HG03565 (cell line): ENCODE data around the gene MRPS24.
A peak's percentile ranks its signal among the peaks of the same experiment; 100 is the strongest.
"Not testable (repeated sequence)": the region's sequence is repeated elsewhere in the genome, so short reads cannot be mapped to it uniquely, and the experiment has no call there.

Experiments used
- ATAC-seq: cut with Tn5 transposase; IDR thresholded peaks from one replicate; pipeline ENCODE4 v1.9.1; 2021; ENCODE audit warnings: mild to moderate bottlenecking, moderate library complexity; ENCODE audit not compliant: unreplicated experiment

The MRPS24 gene

GRCh38 chr7:43843296-43843695 lies 26.0 kb downstream of the MRPS24 start:
- ATAC-seq: no peak

DNA sequence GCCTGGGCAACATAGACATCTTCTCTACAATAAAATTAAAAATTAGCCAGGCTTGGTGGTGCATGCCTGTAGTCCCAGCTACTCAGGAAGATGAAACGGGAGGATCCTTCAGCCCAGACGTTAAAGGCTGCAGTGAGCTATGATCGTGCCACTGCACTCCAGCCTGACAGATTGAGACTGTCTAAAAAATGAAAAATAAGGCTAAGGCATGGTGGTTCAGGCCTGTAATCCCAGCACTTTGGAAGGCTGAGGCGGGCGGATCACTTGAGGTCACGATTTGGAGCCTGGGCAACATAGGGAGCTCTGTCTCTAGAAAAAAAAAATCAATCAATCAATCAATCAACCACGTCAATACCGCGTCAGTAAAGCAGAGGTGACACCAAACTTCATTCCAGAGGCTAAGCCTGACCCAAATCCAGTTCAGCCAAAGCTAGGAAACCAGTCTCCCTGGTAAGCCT lies 31.1 kb downstream of the MRPS24 start:
- no peak for ATAC-seq

GRCh38 chr7:43834463-43835251 lies 34.7 kb downstream of the MRPS24 start:
- peak; percentile 36 for ATAC-seq

DNA sequence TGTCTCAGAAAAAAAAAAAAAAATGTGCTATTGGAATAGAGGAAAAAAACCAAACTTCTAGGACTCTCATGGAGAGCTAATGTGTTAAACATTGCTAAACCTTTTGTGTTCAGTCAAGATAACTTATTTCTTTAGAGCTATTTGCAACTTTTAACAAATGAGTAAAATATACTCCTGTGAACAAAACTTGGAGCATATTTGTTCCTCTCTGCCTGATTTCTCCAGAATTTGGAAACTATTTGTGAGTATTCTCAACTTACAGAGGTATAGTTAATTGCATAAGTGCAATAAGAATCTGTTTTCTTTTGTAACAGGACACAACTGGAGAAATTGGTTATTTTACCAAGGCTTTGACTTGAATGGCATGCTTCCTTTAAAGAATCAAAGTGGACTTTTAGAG lies 38.4 kb downstream of the MRPS24 start:
- ATAC-seq: not testable (repeated sequence)

DNA sequence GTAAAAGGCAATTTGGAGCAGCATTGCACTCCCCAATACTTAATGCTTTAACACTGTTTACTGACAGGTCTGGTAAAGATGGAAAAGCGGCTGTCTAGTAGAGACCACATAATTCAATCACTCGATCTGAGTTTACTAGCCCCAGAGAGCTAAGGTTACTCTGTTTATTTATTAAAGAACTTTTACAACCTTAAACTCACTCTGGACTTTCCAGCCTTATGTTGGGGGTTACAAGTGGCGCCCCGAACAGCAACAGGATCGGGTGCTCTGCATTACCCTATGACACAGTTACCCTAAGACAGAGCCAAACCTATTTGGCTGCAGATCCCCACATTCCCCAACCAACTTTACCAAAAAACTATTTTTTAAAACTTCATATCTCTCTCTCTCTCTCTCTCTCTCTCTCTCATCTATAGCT lies 43.9 kb downstream of the MRPS24 start:
- no peak for ATAC-seq

DNA sequence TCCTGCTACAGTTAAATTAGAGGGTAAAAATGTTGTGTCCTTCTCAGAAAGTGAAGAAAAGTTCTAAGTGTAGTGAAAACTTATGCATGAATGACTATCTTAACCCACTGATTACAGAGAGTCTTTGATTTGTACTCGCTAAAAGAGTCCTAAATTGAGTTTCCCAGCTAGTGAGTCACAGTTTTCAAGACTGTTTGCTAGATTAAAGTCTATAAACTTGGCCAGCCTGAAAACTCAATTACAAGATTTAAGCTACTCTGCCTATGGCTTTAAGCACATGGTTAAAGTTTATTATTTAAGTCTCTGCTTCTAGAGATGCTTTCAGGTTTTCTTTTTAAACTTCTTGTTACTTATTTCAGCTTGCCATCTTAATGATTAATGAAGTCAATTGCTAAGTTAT lies 44.4 kb downstream of the MRPS24 start:
- no peak for ATAC-seq

DNA sequence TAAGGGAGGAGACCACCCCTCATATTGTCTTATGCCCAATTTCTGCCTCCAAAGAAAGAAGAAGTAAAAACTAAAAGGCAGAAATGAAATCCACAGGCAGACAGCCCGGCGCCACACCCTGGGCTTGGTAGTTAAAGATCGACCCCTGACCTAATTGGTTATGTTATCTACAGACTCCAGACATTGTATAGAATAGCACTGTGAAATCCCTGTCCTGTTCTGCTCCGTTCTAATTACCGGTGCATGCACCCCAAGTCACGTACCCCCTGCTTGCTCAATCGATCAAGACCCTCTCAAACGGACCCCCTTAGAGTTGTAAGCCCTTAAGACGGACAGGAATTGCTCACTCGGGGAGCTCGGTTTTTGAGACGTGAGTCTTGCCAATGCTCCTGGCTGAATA lies 44.8 kb downstream of the MRPS24 start:
- ATAC-seq: not testable (repeated sequence)

DNA sequence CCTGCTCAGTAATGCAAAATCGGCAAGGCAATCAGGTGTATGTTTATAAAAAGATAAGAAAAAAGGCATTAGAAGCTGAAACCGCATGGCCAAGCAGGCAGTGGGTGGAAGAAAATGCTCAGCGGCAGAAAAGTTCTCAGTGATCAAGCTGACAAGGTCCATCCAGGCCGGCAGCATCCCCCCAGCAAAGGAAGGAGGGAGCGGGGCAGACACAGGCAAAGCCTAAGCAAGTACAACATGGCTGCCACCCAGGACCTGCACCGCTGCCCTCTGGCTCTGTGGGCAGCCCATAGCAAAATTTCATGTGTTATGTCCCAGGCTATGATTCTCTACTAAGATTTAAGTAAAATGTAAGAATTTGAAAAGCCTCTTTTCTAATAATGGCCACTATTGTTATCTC lies 45.4 kb downstream of the MRPS24 start:
- ATAC-seq: no peak

DNA sequence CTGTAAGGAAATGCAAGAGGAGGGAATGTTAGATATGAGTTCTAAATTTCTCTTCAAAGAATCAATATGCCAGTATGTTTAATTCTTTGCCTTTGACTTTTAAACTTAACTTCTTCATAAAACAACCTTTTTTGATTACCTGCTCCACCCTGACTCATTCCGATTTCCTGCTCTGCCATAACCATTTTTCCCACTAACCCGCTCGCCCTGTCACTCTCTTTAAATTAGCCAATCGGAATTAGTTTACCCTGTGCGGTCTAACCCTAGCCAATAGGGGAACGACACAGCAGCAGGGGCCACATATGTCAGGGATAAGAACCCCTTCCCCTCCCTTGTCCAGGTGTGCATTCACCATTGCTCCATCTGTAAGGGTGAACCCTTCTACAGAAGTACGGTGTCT lies 45.9 kb downstream of the MRPS24 start:
- ATAC-seq: not testable (repeated sequence)
